Neutrophil (primary cell): ENCODE results near the gene JARID2.

Experiments used
- H3K27ac ChIP-seq: fragments of 200-600 bp; sonication (generic); 2 replicates; pipeline ENCODE4 v1.5.1; 2016; ENCODE audit warnings: mild to moderate bottlenecking, moderate library complexity
- H3K27me3 ChIP-seq: fragments of 200-600 bp; sonication (generic); 2 replicates; pipeline ENCODE4 v1.6.0; 2016; ENCODE audit warnings: mild to moderate bottlenecking
- H3K36me3 ChIP-seq: fragments of 200-600 bp; sonication (generic); 2 replicates; pipeline ENCODE4 v1.5.1; 2017
- H3K4me1 ChIP-seq, 2 experiments: fragments of 200-600 bp in 1 of 2; sonication (generic) in 1 of 2; 1 replicate in 1 of 2; 2 replicates in 1 of 2; pipeline versions ENCODE4 v1.5.1 to v1.6.1; 2013 to 2016; ENCODE audit warnings: low read depth in 1 of 2, low read length in 1 of 2, mild to moderate bottlenecking in 1 of 2, moderate library complexity in 1 of 2; ENCODE audit not compliant: control insufficient read depth in 1 of 2, insufficient read depth in 1 of 2
- H3K4me3 ChIP-seq, 2 experiments: fragments of 200-600 bp in 1 of 2; sonication (generic) in 1 of 2; 1 replicate in 1 of 2; 2 replicates in 1 of 2; pipeline ENCODE4 v1.5.1; 2013 to 2016; ENCODE audit warnings: low read depth in 1 of 2, low read length in 1 of 2, mild to moderate bottlenecking in 1 of 2, moderate library complexity in 1 of 2
- H3K9me3 ChIP-seq: fragments of 200-600 bp; sonication (generic); 2 replicates; pipeline ENCODE4 v1.5.1; 2016
- TF ChIP-seq, protein P1 (sequence below): fragments of 200-600 bp; sonication (generic); IDR thresholded peaks from 2 replicates; pipeline ENCODE4 v1.5.1; 2016; ENCODE audit warnings: antibody characterized with exemption

JARID2 gene

DNA sequence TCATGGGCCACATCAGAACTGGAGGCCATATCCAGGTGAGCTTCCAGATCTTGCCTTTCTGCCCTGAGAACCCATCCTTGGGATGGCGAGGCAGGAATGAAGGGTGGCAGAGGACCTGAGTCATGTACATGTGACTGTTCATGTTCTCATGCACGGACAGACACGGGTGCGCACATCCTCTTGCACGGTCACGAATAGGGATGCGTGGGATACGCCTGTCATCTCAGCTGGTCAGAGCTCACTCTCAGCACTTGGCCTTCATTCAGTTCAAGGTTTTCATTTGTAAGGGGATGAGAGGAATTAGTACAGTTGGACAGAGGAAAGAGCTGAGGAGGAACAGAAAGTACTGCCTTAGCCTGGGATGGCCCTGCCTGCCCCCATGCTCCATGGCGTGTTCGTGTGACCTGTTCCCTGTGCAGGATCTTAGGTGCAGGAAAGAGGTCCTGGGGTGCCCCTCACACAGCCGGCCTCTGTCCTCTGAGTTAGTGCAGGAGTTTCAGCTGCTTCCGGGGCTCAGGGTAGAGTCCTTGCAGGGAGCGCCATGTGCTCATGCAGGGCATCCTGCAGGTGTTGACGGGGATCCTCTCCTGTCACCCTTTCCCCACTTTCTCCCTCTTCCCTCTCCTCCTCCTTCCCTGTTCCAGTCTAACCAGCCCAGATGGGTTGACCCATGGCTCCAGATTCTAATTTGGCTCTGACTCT lies 243.5 kb downstream of the JARID2 start:
- TF ChIP-seq, protein P1, sequence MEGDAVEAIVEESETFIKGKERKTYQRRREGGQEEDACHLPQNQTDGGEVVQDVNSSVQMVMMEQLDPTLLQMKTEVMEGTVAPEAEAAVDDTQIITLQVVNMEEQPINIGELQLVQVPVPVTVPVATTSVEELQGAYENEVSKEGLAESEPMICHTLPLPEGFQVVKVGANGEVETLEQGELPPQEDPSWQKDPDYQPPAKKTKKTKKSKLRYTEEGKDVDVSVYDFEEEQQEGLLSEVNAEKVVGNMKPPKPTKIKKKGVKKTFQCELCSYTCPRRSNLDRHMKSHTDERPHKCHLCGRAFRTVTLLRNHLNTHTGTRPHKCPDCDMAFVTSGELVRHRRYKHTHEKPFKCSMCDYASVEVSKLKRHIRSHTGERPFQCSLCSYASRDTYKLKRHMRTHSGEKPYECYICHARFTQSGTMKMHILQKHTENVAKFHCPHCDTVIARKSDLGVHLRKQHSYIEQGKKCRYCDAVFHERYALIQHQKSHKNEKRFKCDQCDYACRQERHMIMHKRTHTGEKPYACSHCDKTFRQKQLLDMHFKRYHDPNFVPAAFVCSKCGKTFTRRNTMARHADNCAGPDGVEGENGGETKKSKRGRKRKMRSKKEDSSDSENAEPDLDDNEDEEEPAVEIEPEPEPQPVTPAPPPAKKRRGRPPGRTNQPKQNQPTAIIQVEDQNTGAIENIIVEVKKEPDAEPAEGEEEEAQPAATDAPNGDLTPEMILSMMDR: no peak
- Histone ChIP-seq H3K36me3 (peaks cover 37% of the 10 kb centered on the region), H3K27ac (no peak overlapping the region), H3K27me3 (no peaks in the 10 kb centered on the region), H3K4me1 (peaks cover 0 to 12% of the 10 kb centered on the region in 2 experiments), H3K4me3 (no peak overlapping the region), H3K9me3 (no peaks in the 10 kb centered on the region)

DNA sequence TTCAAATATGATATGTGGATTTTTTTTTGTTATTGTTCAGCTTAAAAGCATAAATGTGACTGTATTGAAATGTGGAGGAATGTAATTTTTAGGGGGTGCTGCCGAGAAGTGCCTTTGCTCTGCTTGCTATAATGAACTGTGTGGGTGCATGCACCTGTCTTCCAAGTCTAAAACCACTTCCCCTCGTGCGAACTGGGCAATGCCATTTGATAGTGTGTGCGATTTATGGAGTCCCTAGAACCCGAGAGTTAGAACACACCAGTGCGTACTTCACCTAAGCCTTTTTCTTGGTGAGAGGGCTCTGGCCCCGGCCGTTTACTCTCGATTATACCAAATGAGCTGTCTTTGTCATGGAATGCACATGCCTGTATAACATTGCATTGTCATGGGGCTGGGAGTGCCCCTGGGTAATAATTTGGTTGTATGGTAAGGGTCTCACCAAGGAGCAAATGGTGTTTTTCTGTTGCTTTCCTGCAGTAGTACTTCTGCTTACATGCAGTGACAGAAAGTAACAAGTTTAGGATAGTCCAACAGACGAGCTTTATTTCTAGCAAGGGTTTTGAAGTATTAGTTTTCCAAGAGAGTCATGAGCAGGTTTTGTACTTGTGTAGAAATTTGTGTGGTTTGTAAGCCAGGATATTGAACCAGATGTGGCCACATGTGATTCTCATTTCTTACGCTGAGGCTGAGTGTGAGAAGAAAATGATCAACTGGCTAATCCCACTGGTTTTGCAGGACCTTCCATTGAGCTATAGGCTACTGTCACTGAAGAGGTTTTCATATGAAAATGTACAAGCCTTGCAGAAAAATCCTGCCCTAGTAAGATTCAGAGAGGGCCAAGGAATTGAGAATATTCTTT lies 244.6 kb downstream of the JARID2 start:
- no peaks in the 10 kb centered on the region for H3K27me3 ChIP-seq
- H3K9me3 ChIP-seq: no peaks in the 10 kb centered on the region
- H3K4me3 ChIP-seq: no peak overlapping the region
- peaks cover 2 to 15% of the 10 kb centered on the region in 2 experiments for H3K4me1 ChIP-seq
- H3K27ac ChIP-seq: peak overlapping the region; percentile 2
- TF ChIP-seq, protein P1: no peak
- H3K36me3 ChIP-seq: peaks cover 45% of the 10 kb centered on the region

DNA sequence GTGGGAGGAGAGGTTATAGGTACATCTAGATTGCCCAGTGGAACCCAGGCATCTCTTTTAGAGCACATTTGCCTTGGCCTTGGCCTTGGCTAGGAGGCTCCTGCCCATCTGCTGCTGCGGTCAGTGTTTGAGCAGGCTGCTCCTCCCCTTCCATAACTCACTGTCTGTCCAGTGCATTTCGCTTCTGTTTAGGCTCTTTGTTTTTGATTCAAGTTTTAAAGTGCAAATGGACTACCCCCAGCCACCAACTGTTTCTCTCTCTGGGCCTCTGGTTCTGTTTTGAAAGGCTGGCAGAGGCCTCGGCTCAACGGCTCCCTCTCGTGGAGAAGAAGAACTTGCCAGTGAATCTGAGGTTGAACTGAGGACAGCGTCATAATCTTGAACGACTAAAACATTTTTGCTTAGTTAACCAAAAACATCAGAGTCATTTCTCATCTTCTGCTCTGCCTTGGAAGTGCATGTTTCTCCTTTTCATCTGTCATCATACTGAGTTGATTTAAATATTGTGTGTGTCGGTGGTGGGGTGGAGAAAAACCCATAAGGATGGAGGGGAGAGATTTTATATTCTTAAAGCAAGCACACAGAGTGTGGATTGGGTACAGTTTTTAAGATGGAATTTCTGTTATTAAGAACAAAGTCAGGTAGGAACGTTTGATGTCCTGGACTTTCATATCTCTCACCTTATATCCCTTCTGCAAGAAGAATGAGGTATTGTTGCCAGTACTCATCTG lies 245.6 kb downstream of the JARID2 start:
- no peaks in the 10 kb centered on the region for H3K27me3 ChIP-seq
- peak overlapping the region; percentile 2 for H3K27ac ChIP-seq
- H3K36me3 ChIP-seq: peaks cover 55% of the 10 kb centered on the region
- no peak overlapping the region for H3K4me3 ChIP-seq
- TF ChIP-seq, protein P1: peak; percentile 61
- peaks cover 4 to 17% of the 10 kb centered on the region in 2 experiments for H3K4me1 ChIP-seq
- no peaks in the 10 kb centered on the region for H3K9me3 ChIP-seq

DNA sequence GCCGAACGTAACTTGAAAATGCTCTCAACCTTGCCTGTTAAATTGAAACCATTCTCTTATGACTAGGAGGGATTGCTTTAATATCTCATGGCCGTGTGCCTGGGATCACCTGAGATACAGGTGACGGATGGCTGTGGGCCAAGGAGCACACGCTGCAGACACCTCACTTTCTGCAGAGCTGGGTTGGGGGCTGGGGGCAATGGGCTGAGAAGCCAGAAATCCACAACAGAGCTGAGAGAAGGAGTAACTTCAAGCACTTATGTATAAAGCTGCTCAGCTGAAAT lies 246.1 kb downstream of the JARID2 start:
- H3K27ac ChIP-seq: peak overlapping the region; percentile 2
- H3K4me3 ChIP-seq: no peak overlapping the region
- H3K4me1 ChIP-seq: peaks cover 4 to 17% of the 10 kb centered on the region in 2 experiments
- no peaks in the 10 kb centered on the region for H3K27me3 ChIP-seq
- H3K9me3 ChIP-seq: no peaks in the 10 kb centered on the region
- TF ChIP-seq, protein P1: no peak
- H3K36me3 ChIP-seq: peaks cover 59% of the 10 kb centered on the region

DNA sequence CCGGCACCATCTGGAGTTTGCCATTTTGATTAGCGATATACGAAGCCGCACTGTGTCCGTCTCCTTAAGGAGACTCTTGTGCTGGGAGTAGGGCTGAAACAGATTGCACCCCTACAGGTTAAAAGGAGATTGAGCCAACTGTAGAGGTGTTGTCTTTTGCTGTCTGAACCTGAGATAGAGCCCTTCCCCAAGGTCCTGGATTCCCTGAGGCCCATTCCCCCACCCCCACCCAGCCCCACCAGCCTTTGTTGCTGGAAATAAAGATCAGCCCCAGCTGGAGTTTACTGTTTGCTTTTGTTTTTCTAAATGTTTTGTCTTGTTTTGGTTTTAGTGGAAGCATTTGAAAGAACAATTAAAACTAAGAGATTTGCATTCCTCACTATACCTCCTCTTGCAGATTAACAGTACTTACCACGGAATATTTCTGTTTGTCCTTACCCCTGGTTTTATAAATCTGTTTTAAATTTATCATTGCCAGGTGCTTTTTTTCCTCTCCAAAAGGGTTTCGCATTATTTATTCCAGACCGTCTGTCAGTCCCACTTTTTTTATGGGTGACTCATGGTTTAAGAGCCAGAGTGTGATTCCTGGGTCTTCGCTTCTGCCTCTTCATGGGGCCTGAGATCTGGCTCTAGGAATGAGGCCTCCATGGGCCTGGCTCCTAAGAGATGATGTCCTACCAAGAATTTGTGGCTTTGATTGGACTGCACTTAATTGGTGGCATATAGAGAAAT lies 247.7 kb downstream of the JARID2 start:
- no peak overlapping the region for H3K27ac ChIP-seq
- no peaks in the 10 kb centered on the region for H3K27me3 ChIP-seq
- peaks cover 4 to 17% of the 10 kb centered on the region in 2 experiments for H3K4me1 ChIP-seq
- TF ChIP-seq, protein P1: no peak
- H3K4me3 ChIP-seq: no peak overlapping the region
- no peaks in the 10 kb centered on the region for H3K9me3 ChIP-seq
- peaks cover 51% of the 10 kb centered on the region for H3K36me3 ChIP-seq
